IPS-15b (cell line): ENCODE results near the gene MCF2L2.
"Not testable (repeated sequence)": the region's sequence is repeated elsewhere in the genome, so short reads cannot be mapped to it uniquely, and the experiment has no call there.

ENCODE experiments used
- H3K27me3 ChIP-seq: one replicate; pipeline ENCODE4 v1.6.1; 2013; ENCODE audit warnings: low read length; ENCODE audit not compliant: control insufficient read depth, insufficient read depth
- H3K36me3 ChIP-seq: one replicate; pipeline ENCODE4 v1.6.1; 2013; ENCODE audit warnings: low read length; ENCODE audit not compliant: control insufficient read depth, insufficient read depth
- H3K4me1 ChIP-seq: one replicate; pipeline ENCODE4 v1.6.1; 2013; ENCODE audit warnings: mild to moderate bottlenecking, low read length; ENCODE audit not compliant: control insufficient read depth, insufficient read depth
- H3K4me3 ChIP-seq: one replicate; pipeline ENCODE4 v1.5.1; 2013; ENCODE audit warnings: low read depth, low read length
- H3K9ac ChIP-seq: one replicate; pipeline ENCODE4 v1.6.1; 2013; ENCODE audit warnings: low read depth, mild to moderate bottlenecking, low read length
- H3K9me3 ChIP-seq: one replicate; pipeline ENCODE4 v1.6.1; 2013; ENCODE audit warnings: mild to moderate bottlenecking, low read length; ENCODE audit not compliant: control insufficient read depth, insufficient read depth

The MCF2L2 gene

GRCh38 chr3:183180784-183181295 lies 247.6 kb downstream of the MCF2L2 start:
- Histone ChIP-seq H3K4me3 (no peak overlapping the region), H3K9ac (no peak overlapping the region), H3K36me3 (no peaks in the 10 kb centered on the region), H3K4me1 (peaks cover 4% of the 10 kb centered on the region), H3K9me3 (no peaks in the 10 kb centered on the region), H3K27me3 (peaks cover 22% of the 10 kb centered on the region)

GRCh38 chr3:183180110-183180783 lies 248.2 kb downstream of the MCF2L2 start:
- peaks cover 22% of the 10 kb centered on the region for H3K27me3 ChIP-seq
- no peaks in the 10 kb centered on the region for H3K9me3 ChIP-seq
- no peak overlapping the region for H3K9ac ChIP-seq
- H3K4me1 ChIP-seq, result peaks cover 4% of the 10 kb centered on the region
- no peaks in the 10 kb centered on the region for H3K36me3 ChIP-seq
- H3K4me3 ChIP-seq, result peak overlapping the region; percentile 79

GRCh38 chr3:183179550-183179908 lies 248.9 kb downstream of the MCF2L2 start:
- Histone ChIP-seq H3K4me3 (peak overlapping the region; percentile 79), H3K27me3 (peaks cover 22% of the 10 kb centered on the region)
- not testable (repeated sequence) for H3K4me1 ChIP-seq, H3K9ac ChIP-seq, H3K36me3 ChIP-seq, H3K9me3 ChIP-seq

- Histone ChIP-seq H3K9ac (no peak overlapping the region), H3K4me3 (peak overlapping the region; percentile 79), H3K27me3 (peaks cover 22% of the 10 kb centered on the region), H3K9me3 (no peaks in the 10 kb centered on the region), H3K4me1 (peaks cover 4% of the 10 kb centered on the region), H3K36me3 (no peaks in the 10 kb centered on the region)
Observed at GRCh38 chr3:183178833-183179549, 249.4 kb downstream of the MCF2L2 start.

GRCh38 chr3:183178512-183178832 lies 249.9 kb downstream of the MCF2L2 start:
- Histone ChIP-seq H3K4me1 (peaks cover 4% of the 10 kb centered on the region), H3K4me3 (peak overlapping the region; percentile 79)

GRCh38 chr3:183172051-183172639 lies 256.3 kb downstream of the MCF2L2 start:
- H3K36me3 ChIP-seq, result no peaks in the 10 kb centered on the region
- no peaks in the 10 kb centered on the region for H3K27me3 ChIP-seq
- no peaks in the 10 kb centered on the region for H3K9me3 ChIP-seq
- H3K9ac ChIP-seq, result no peak overlapping the region
- no peak overlapping the region for H3K4me3 ChIP-seq
- no peaks in the 10 kb centered on the region for H3K4me1 ChIP-seq

More at GRCh38 chr3:183178512-183178832, 249.9 kb downstream of the MCF2L2 start:
- Histone ChIP-seq H3K27me3 (peaks cover 22% of the 10 kb centered on the region), H3K9me3 (no peaks in the 10 kb centered on the region), H3K36me3 (no peaks in the 10 kb centered on the region), H3K9ac (no peak overlapping the region)

- H3K9ac ChIP-seq, H3K36me3 ChIP-seq, H3K9me3 ChIP-seq, H3K4me3 ChIP-seq, H3K27me3 ChIP-seq, H3K4me1 ChIP-seq: not testable (repeated sequence)
Observed at GRCh38 chr3:183167975-183168374, 260.4 kb downstream of the MCF2L2 start.

- no peaks in the 10 kb centered on the region for H3K4me1 ChIP-seq
- H3K9me3 ChIP-seq, result no peaks in the 10 kb centered on the region
Observed at GRCh38 chr3:183163563-183163962, 264.9 kb downstream of the MCF2L2 start.

GRCh38 chr3:183161552-183162336 lies 266.7 kb downstream of the MCF2L2 start:
- H3K36me3 ChIP-seq, result no peaks in the 10 kb centered on the region
- peak overlapping the region; percentile 62 for H3K4me3 ChIP-seq
- H3K27me3 ChIP-seq, result peaks cover 21% of the 10 kb centered on the region
- no peak overlapping the region for H3K9ac ChIP-seq
- no peaks in the 10 kb centered on the region for H3K4me1 ChIP-seq
- no peaks in the 10 kb centered on the region for H3K9me3 ChIP-seq

More at GRCh38 chr3:183163563-183163962, 264.9 kb downstream of the MCF2L2 start:
- Histone ChIP-seq H3K36me3 (no peaks in the 10 kb centered on the region), H3K4me3 (no peak overlapping the region), H3K27me3 (peaks cover 21% of the 10 kb centered on the region), H3K9ac (no peak overlapping the region)

- H3K9ac ChIP-seq, result no peak overlapping the region
Observed at GRCh38 chr3:183160616-183161015, 267.8 kb downstream of the MCF2L2 start.

GRCh38 chr3:183159333-183159732 lies 269.1 kb downstream of the MCF2L2 start:
- Histone ChIP-seq H3K36me3 (no peaks in the 10 kb centered on the region), H3K4me1 (no peaks in the 10 kb centered on the region), H3K4me3 (no peak overlapping the region), H3K9me3 (no peaks in the 10 kb centered on the region), H3K9ac (no peak overlapping the region), H3K27me3 (peaks cover 21% of the 10 kb centered on the region)

More at GRCh38 chr3:183160616-183161015, 267.8 kb downstream of the MCF2L2 start:
- H3K9me3 ChIP-seq, result no peaks in the 10 kb centered on the region
- H3K27me3 ChIP-seq, result peaks cover 21% of the 10 kb centered on the region
- H3K36me3 ChIP-seq, result no peaks in the 10 kb centered on the region
- no peak overlapping the region for H3K4me3 ChIP-seq
- H3K4me1 ChIP-seq, result no peaks in the 10 kb centered on the region
